HG03025 (cell line): ENCODE measurements around the gene STYK1.
"Not testable (repeated sequence)": the region's sequence is repeated elsewhere in the genome, so short reads cannot be mapped to it uniquely, and the experiment has no call there.

ENCODE experiments used
- ATAC-seq: cut with Tn5 transposase; IDR thresholded peaks from one replicate; pipeline ENCODE4 v1.9.1; 2021; ENCODE audit warnings: mild to moderate bottlenecking, moderate library complexity; ENCODE audit not compliant: unreplicated experiment, low FRiP score

Gene STYK1

GRCh38 chr12:10697156-10697555, 23.3 kb upstream of the STYK1 start:
- ATAC-seq = no peak

- no peak for ATAC-seq
Observed at GRCh38 chr12:10690906-10691305, 17.1 kb upstream of the STYK1 start.

GRCh38 chr12:10689146-10689545, 15.3 kb upstream of the STYK1 start:
- ATAC-seq = no peak

- no peak for ATAC-seq
Observed at GRCh38 chr12:10688042-10688441, 14.2 kb upstream of the STYK1 start.

- no peak for ATAC-seq
Observed at GRCh38 chr12:10672231-10672868, 1.5 kb downstream of the STYK1 start.

- no peak for ATAC-seq
Observed at GRCh38 chr12:10669533-10669932, 4.3 kb downstream of the STYK1 start.

- ATAC-seq = no peak
Observed at GRCh38 chr12:10668526-10668925, 5.3 kb downstream of the STYK1 start.

GRCh38 chr12:10667581-10667980, 6.3 kb downstream of the STYK1 start:
- no peak for ATAC-seq

GRCh38 chr12:10664499-10664898, 9.4 kb downstream of the STYK1 start:
- no peak for ATAC-seq

GRCh38 chr12:10663869-10664268, 10.0 kb downstream of the STYK1 start:
- no peak for ATAC-seq

GRCh38 chr12:10661338-10661737, 12.5 kb downstream of the STYK1 start:
- no peak for ATAC-seq

GRCh38 chr12:10654003-10654402, 19.8 kb downstream of the STYK1 start:
- no peak for ATAC-seq

GRCh38 chr12:10652192-10652591, 21.7 kb downstream of the STYK1 start:
- ATAC-seq = no peak

- ATAC-seq = not testable (repeated sequence)
Observed at GRCh38 chr12:10646576-10646975, 27.3 kb downstream of the STYK1 start.

- no peak for ATAC-seq
Observed at GRCh38 chr12:10645910-10646309, 27.9 kb downstream of the STYK1 start.

GRCh38 chr12:10641735-10642500, 31.9 kb downstream of the STYK1 start:
- no peak for ATAC-seq

- no peak for ATAC-seq
Observed at GRCh38 chr12:10638728-10639127, 35.1 kb downstream of the STYK1 start.

- no peak for ATAC-seq
Observed at GRCh38 chr12:10636611-10637010, 37.2 kb downstream of the STYK1 start.

GRCh38 chr12:10636124-10636523, 37.7 kb downstream of the STYK1 start:
- no peak for ATAC-seq

- ATAC-seq = no peak
Observed at GRCh38 chr12:10635306-10635705, 38.5 kb downstream of the STYK1 start.

- no peak for ATAC-seq
Observed at GRCh38 chr12:10634427-10634826, 39.4 kb downstream of the STYK1 start.

GRCh38 chr12:10633541-10633940, 40.3 kb downstream of the STYK1 start:
- no peak for ATAC-seq
